Natural killer cell (primary cell): Measurements from ENCODE around the gene EGR2. TPM values are rescaled to one million over a fixed set of nuclear protein-coding genes. Genes with fewer than 3 reads are reported as not detected.

Experiments used
- ATAC-seq, 3 donors: fragments of 150-1000 bp in 2 of 3; fragments of 200-7000 bp in 1 of 3; cut with Tn5 transposase; 1 replicate in 1 of 3; 2 replicates in 2 of 3; pipeline ENCODE4 v1.10.0; 2021; ENCODE audit warnings: mild to moderate bottlenecking in 2 of 3, moderate library complexity in 2 of 3
- DNase-seq, 2 donors: peaks; one replicate each; pipeline versions ENCODE4 v3.0.0 to v3.0.0-alpha.2; 2013 to 2021; ENCODE audit warnings: mixed read lengths in 1 of 2
- H3K27ac ChIP-seq: one replicate; pipeline ENCODE4 v1.5.1; 2013; ENCODE audit warnings: mild to moderate bottlenecking, low read length
- H3K27me3 ChIP-seq: one replicate; pipeline ENCODE4 v1.6.1; 2013; ENCODE audit warnings: low read length; ENCODE audit not compliant: control insufficient read depth, insufficient read depth
- H3K36me3 ChIP-seq: one replicate; pipeline ENCODE4 v1.6.1; 2013; ENCODE audit warnings: low read length; ENCODE audit not compliant: control insufficient read depth, insufficient read depth
- H3K4me1 ChIP-seq: one replicate; pipeline ENCODE4 v1.6.1; 2013; ENCODE audit warnings: low read length; ENCODE audit not compliant: control insufficient read depth, insufficient read depth
- H3K4me3 ChIP-seq: one replicate; pipeline ENCODE4 v1.5.1; 2013; ENCODE audit warnings: low read length
- H3K9me3 ChIP-seq: one replicate; pipeline ENCODE4 v1.6.1; 2013; ENCODE audit warnings: low read length; ENCODE audit not compliant: control insufficient read depth, insufficient read depth
- H3K27ac Mint-ChIP-seq, 2 donors: one replicate each; pipeline ENCODE4 v1.8.0; 2022; ENCODE audit warnings: mild to moderate bottlenecking in 2 of 2, mixed read lengths in 2 of 2, moderate library complexity in 1 of 2
- H3K27me3 Mint-ChIP-seq, 2 donors: one replicate each; pipeline ENCODE4 v1.8.0; 2022; ENCODE audit warnings: low read depth in 2 of 2, mixed read lengths in 2 of 2
- H3K36me3 Mint-ChIP-seq: one replicate; pipeline ENCODE4 v1.8.0; 2022; ENCODE audit warnings: mixed read lengths
- H3K4me1 Mint-ChIP-seq, 2 donors: one replicate each; pipeline ENCODE4 v1.8.0; 2022; ENCODE audit warnings: mixed read lengths in 2 of 2
- H3K4me3 Mint-ChIP-seq: one replicate; pipeline ENCODE4 v1.8.0; 2022; ENCODE audit warnings: mild to moderate bottlenecking, moderate library complexity, mixed read lengths
- H3K9me3 Mint-ChIP-seq, 2 donors: one replicate each; pipeline ENCODE4 v1.8.0; 2022; ENCODE audit warnings: mixed read lengths in 2 of 2
- CTCF ChIP-seq: fragments of 200-600 bp; IDR thresholded peaks from one replicate; pipeline ENCODE4 v1.8.0; 2022; ENCODE audit warnings: antibody characterized with exemption
- WGBS: methylation state at CpG from one replicate; pipeline ENCODE4 v1.1.7; 2013; ENCODE audit warnings: missing lambda C conversion rate; ENCODE audit not compliant: insufficient coverage; 5-methylcytosine and 5-hydroxymethylcytosine counted together
- intact Hi-C: fragments of 100-400 bp; cut with micrococcal nuclease; formaldehyde crosslinking; loops from one replicate; pipeline ENCODE4 v1.14.2; 2022
- total RNA-seq, 4 donors: library from RNA; stranded (reverse); fragments of 120-200 nt in 1 of 4; gene quantifications; one replicate each; pipeline versions ENCODE4 v1.2.3 to v1.2.4, GENCODE V29; 2013 to 2022

Gene EGR2
- total RNA-seq, 3 donors from 2014 or later (not counting 1 experiment from before 2014, with no cell fraction given), result 10.0 to 17.2 (median 12.8) TPM

GRCh38 chr10:62811159-62811875 is 4.8 kb downstream of the EGR2 start:
- H3K4me3 ChIP-seq, result no peak overlapping the region
- 26% methylated on average over 7 of the region's 10 CpGs for WGBS
- peaks cover 34% of the 10 kb centered on the region for H3K4me1 ChIP-seq
- no peak overlapping the region for H3K27ac ChIP-seq
- H3K36me3 Mint-ChIP-seq, result no peaks in the 10 kb centered on the region
- H3K9me3 Mint-ChIP-seq, result no peaks in the 10 kb centered on the region
- intact Hi-C loops, result no loop called here
- H3K9me3 ChIP-seq, result no peaks in the 10 kb centered on the region
- TF ChIP-seq CTCF, result no peak
- H3K36me3 ChIP-seq, result peaks cover 2% of the 10 kb centered on the region
- H3K27me3 Mint-ChIP-seq, result peaks cover 7 to 10% of the 10 kb centered on the region in 2 donors
- H3K4me3 Mint-ChIP-seq, result no peak overlapping the region
- H3K27ac Mint-ChIP-seq, result peak overlapping the region; percentile 34 to 79
- DNase-seq (peak; percentile 22 to 58), ATAC-seq (peak in 2 of 3 donors; percentile 15 to 22)
- peaks cover 7% of the 10 kb centered on the region for H3K27me3 ChIP-seq
- peaks cover 69 to 72% of the 10 kb centered on the region in 2 donors for H3K4me1 Mint-ChIP-seq

GRCh38 chr10:62810156-62810902 is 5.8 kb downstream of the EGR2 start:
- H3K27ac ChIP-seq, result no peak overlapping the region
- no peaks in the 10 kb centered on the region for H3K36me3 Mint-ChIP-seq
- WGBS, result 90% methylated on average over 3 of the region's 8 CpGs
- peaks cover 63 to 68% of the 10 kb centered on the region in 2 donors for H3K4me1 Mint-ChIP-seq
- peak overlapping the region in 1 of 2 donors; percentile 79 for H3K27ac Mint-ChIP-seq
- peaks cover 2% of the 10 kb centered on the region for H3K36me3 ChIP-seq
- H3K27me3 Mint-ChIP-seq, result peaks cover 0 to 3% of the 10 kb centered on the region in 2 donors
- DNase-seq (no peak), ATAC-seq (no peak)
- no peak for TF ChIP-seq CTCF
- peaks cover 33% of the 10 kb centered on the region for H3K4me1 ChIP-seq
- H3K27me3 ChIP-seq, result peaks cover 7% of the 10 kb centered on the region
- H3K4me3 Mint-ChIP-seq, result no peak overlapping the region
- intact Hi-C loops, result no loop called here
- H3K4me3 ChIP-seq, result no peak overlapping the region
- H3K9me3 Mint-ChIP-seq, result no peaks in the 10 kb centered on the region
- no peaks in the 10 kb centered on the region for H3K9me3 ChIP-seq

- intact Hi-C loops, result no loop called here
- Histone ChIP-seq H3K9me3 (no peaks in the 10 kb centered on the region), H3K4me1 (peaks cover 16% of the 10 kb centered on the region), H3K27me3 (no peaks in the 10 kb centered on the region), H3K4me3 (no peak overlapping the region), H3K27ac (no peak overlapping the region), H3K36me3 (peaks cover 2% of the 10 kb centered on the region)
- Mint-ChIP-seq H3K9me3 (no peaks in the 10 kb centered on the region), H3K4me1 (peaks cover 41 to 44% of the 10 kb centered on the region in 2 donors), H3K4me3 (peak overlapping the region; percentile 92), H3K27ac (peak overlapping the region; percentile 97 to 99), H3K36me3 (no peaks in the 10 kb centered on the region), H3K27me3 (no peaks in the 10 kb centered on the region)
- 0% methylated on average over 1 of the region's 1 CpG for WGBS
- ATAC-seq (no peak), DNase-seq (peak in 1 of 2 donors; percentile 9)
- TF ChIP-seq CTCF, result no peak
Observed at GRCh38 chr10:62806251-62806650, 9.9 kb downstream of the EGR2 start.
